DLD1 (cell line): ENCODE measurements around the gene TPI1.

Experiments
- in situ Hi-C: cut with HindIII; loops from 2 replicates; pipeline ENCODE4 v1.10.0; 2017; ENCODE audit warnings: low sequenced_read_pairs

TPI1 gene

GRCh38 chr12:6828781-6829535 is 38.4 kb upstream of the TPI1 start:
- in situ Hi-C loops, result no loop called here

GRCh38 chr12:6829536-6830220 is 37.7 kb upstream of the TPI1 start:
- in situ Hi-C loops, result no loop called here

GRCh38 chr12:6830286-6830890 is 36.9 kb upstream of the TPI1 start:
- in situ Hi-C loops, result no loop called here

- in situ Hi-C loops, result no loop called here
Observed at GRCh38 chr12:6830999-6831398, 36.3 kb upstream of the TPI1 start.

- in situ Hi-C loops, result no loop called here
Observed at GRCh38 chr12:6831450-6831995, 35.8 kb upstream of the TPI1 start.

- in situ Hi-C loops, result no loop called here
Observed at GRCh38 chr12:6832125-6832524, 35.2 kb upstream of the TPI1 start.

GRCh38 chr12:6833189-6833890 is 34.0 kb upstream of the TPI1 start:
- in situ Hi-C loops, result no loop called here

- in situ Hi-C loops, result no loop called here
Observed at GRCh38 chr12:6834254-6834653, 33.1 kb upstream of the TPI1 start.

GRCh38 chr12:6834873-6835272 is 32.5 kb upstream of the TPI1 start:
- in situ Hi-C loops, result no loop called here

- in situ Hi-C loops, result no loop called here
Observed at GRCh38 chr12:6836851-6837250, 30.5 kb upstream of the TPI1 start.

- in situ Hi-C loops, result no loop called here
Observed at GRCh38 chr12:6837370-6838060, 29.8 kb upstream of the TPI1 start.

- in situ Hi-C loops, result no loop called here
Observed at GRCh38 chr12:6838854-6839253, 28.5 kb upstream of the TPI1 start.

GRCh38 chr12:6839482-6840201 is 27.7 kb upstream of the TPI1 start:
- in situ Hi-C loops, result no loop called here

GRCh38 chr12:6840330-6840729 is 27.0 kb upstream of the TPI1 start:
- in situ Hi-C loops, result no loop called here

- in situ Hi-C loops, result no loop called here
Observed at GRCh38 chr12:6840761-6841515, 26.4 kb upstream of the TPI1 start, which contains the start of gene GNB3. Gene GNB3 (plus strand): TSS chr12:6840925. CDS start chr12:6841288, 363 bp downstream.

- in situ Hi-C loops, result no loop called here
Observed at GRCh38 chr12:6842075-6842474, 25.3 kb upstream of the TPI1 start.

- in situ Hi-C loops, result no loop called here
Observed at GRCh38 chr12:6843118-6843902, 24.0 kb upstream of the TPI1 start.

- in situ Hi-C loops, result no loop called here
Observed at GRCh38 chr12:6845395-6845794, 21.9 kb upstream of the TPI1 start.
